Measurements from ENCODE around the gene ZNF597.

The ZNF597 gene

GRCh38 chr16:3465301-3465700 is 22.0 kb upstream of the ZNF597 start:
- TF ChIP-seq REST (IDR thresholded peaks at IDR 0.05; ENCODE audit: low read depth): no peak
- TF ChIP-seq NFIC (IDR thresholded peaks at IDR 0.05): no peak
- no peak for TF ChIP-seq FOXM1 (IDR thresholded peaks at IDR 0.05; ENCODE audit: borderline replicate concordance, low read depth)
- no peak for TF ChIP-seq YY1 (IDR thresholded peaks at IDR 0.05; ENCODE audit: low read depth)
- TF ChIP-seq ZBTB7A (IDR thresholded peaks at IDR 0.05; ENCODE audit: low read depth): no peak
- TF ChIP-seq EGR1 (IDR thresholded peaks at IDR 0.05): no peak
- no peak for TF ChIP-seq CREB1 (IDR thresholded peaks at IDR 0.05; ENCODE audit: low read depth)
- TF ChIP-seq EP300 (IDR thresholded peaks at IDR 0.05; ENCODE audit: borderline replicate concordance): no peak

- TF ChIP-seq TCF12 (IDR thresholded peaks at IDR 0.05; ENCODE audit: low read depth) (no peak), REST (IDR thresholded peaks at IDR 0.05; ENCODE audit: low read depth) (no peak), EP300 (IDR thresholded peaks at IDR 0.05; ENCODE audit: borderline replicate concordance) (no peak), EGR1 (IDR thresholded peaks at IDR 0.05) (no peak), ZBTB7A (IDR thresholded peaks at IDR 0.05; ENCODE audit: low read depth) (no peak), MAX (IDR thresholded peaks at IDR 0.05) (no peak), TAF1 (IDR thresholded peaks at IDR 0.05; ENCODE audit: low read depth) (no peak), USF1 (IDR thresholded peaks at IDR 0.05) (no peak), NFIC (IDR thresholded peaks at IDR 0.05) (no peak), YY1 (IDR thresholded peaks at IDR 0.05; ENCODE audit: low read depth) (no peak), FOXM1 (IDR thresholded peaks at IDR 0.05; ENCODE audit: borderline replicate concordance, low read depth) (no peak), RAD21 (IDR thresholded peaks at IDR 0.05; ENCODE audit: low read depth) (no peak), CEBPB (IDR thresholded peaks at IDR 0.05) (no peak), CREB1 (IDR thresholded peaks at IDR 0.05; ENCODE audit: low read depth) (no peak)
Observed at GRCh38 chr16:3461151-3461550, 17.8 kb upstream of the ZNF597 start.

- TF ChIP-seq YY1 (IDR thresholded peaks at IDR 0.05; ENCODE audit: low read depth) (no peak), FOXM1 (IDR thresholded peaks at IDR 0.05; ENCODE audit: borderline replicate concordance, low read depth) (no peak), MAX (IDR thresholded peaks at IDR 0.05) (no peak), EP300 (IDR thresholded peaks at IDR 0.05; ENCODE audit: borderline replicate concordance) (no peak), RAD21 (IDR thresholded peaks at IDR 0.05; ENCODE audit: low read depth) (no peak)
Observed at GRCh38 chr16:3460585-3460984, 17.3 kb upstream of the ZNF597 start.

- TF ChIP-seq YY1 (IDR thresholded peaks at IDR 0.05; ENCODE audit: low read depth) (no peak), EGR1 (IDR thresholded peaks at IDR 0.05) (no peak), USF1 (IDR thresholded peaks at IDR 0.05) (no peak), CEBPB (IDR thresholded peaks at IDR 0.05) (no peak), TEAD4 (IDR thresholded peaks at IDR 0.05) (no peak)
Observed at GRCh38 chr16:3460121-3460520, 16.8 kb upstream of the ZNF597 start.

GRCh38 chr16:3459401-3460090 is 16.2 kb upstream of the ZNF597 start:
- TF ChIP-seq EP300 (IDR thresholded peaks at IDR 0.05; ENCODE audit: borderline replicate concordance) (no peak), TCF12 (IDR thresholded peaks at IDR 0.05; ENCODE audit: low read depth) (no peak), MAX (IDR thresholded peaks at IDR 0.05) (no peak), FOXM1 (IDR thresholded peaks at IDR 0.05; ENCODE audit: borderline replicate concordance, low read depth) (no peak), EGR1 (IDR thresholded peaks at IDR 0.05) (no peak), TEAD4 (IDR thresholded peaks at IDR 0.05) (no peak), REST (IDR thresholded peaks at IDR 0.05; ENCODE audit: low read depth) (no peak), RAD21 (IDR thresholded peaks at IDR 0.05; ENCODE audit: low read depth) (no peak), USF1 (IDR thresholded peaks at IDR 0.05) (no peak), NFIC (IDR thresholded peaks at IDR 0.05) (no peak)
